NB4 (cell line): Measurements from ENCODE around the gene HELZ.
A peak's percentile ranks its signal among the peaks of the same experiment; 100 is the strongest.

Experiments used
- DNase-seq: peaks from one replicate; pipeline ENCODE4 v3.0.0; 2010; ENCODE audit warnings: low read depth
- H3K4me3 ChIP-seq: one replicate; pipeline ENCODE4 v1.5.1; 2011; ENCODE audit warnings: mild to moderate bottlenecking, low read depth, low read length, moderate library complexity
- MYC ChIP-seq: IDR thresholded peaks from 2 replicates; pipeline ENCODE4 v1.6.1; 2011; ENCODE audit warnings: low read depth, low read length
- POLR2A ChIP-seq: IDR thresholded peaks from 2 replicates; pipeline ENCODE4 v1.6.1; 2011; ENCODE audit warnings: mild to moderate bottlenecking; ENCODE audit not compliant: insufficient read length; ENCODE audit errors: extremely low read depth
- TF ChIP-seq, protein P1 (sequence below): IDR thresholded peaks from 2 replicates; pipeline ENCODE4 v1.6.1; 2011; ENCODE audit warnings: low read depth, low read length
- TF ChIP-seq, protein P2 (sequence below): IDR thresholded peaks from one replicate; pipeline ENCODE4 v1.5.1; 2012; ENCODE audit warnings: low read depth, low read length

The HELZ gene

DNA sequence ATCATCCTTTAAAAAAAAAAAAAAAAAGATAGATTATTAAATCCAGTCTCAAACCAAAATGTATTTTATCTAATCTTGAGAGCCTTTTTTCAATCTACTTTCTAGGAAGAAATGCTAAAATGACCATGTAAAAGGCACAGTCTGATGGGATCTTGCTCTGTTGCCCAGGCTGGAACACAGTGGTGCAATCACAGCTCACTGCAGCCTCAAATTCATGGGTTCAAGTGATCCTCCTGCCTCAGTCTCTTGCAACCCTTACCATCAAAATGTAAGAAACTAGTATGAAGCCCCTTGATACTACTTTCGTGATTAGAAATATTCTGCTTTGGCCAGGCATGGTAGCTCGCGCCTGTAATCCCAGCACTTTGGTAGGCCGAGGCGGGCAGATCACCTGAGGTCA lies 70.8 kb downstream of the HELZ start:
- H3K4me3 ChIP-seq, result no peak overlapping the region
- TF ChIP-seq, protein P1, sequence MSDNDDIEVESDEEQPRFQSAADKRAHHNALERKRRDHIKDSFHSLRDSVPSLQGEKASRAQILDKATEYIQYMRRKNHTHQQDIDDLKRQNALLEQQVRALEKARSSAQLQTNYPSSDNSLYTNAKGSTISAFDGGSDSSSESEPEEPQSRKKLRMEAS, result no peak
- TF ChIP-seq, protein P2, sequence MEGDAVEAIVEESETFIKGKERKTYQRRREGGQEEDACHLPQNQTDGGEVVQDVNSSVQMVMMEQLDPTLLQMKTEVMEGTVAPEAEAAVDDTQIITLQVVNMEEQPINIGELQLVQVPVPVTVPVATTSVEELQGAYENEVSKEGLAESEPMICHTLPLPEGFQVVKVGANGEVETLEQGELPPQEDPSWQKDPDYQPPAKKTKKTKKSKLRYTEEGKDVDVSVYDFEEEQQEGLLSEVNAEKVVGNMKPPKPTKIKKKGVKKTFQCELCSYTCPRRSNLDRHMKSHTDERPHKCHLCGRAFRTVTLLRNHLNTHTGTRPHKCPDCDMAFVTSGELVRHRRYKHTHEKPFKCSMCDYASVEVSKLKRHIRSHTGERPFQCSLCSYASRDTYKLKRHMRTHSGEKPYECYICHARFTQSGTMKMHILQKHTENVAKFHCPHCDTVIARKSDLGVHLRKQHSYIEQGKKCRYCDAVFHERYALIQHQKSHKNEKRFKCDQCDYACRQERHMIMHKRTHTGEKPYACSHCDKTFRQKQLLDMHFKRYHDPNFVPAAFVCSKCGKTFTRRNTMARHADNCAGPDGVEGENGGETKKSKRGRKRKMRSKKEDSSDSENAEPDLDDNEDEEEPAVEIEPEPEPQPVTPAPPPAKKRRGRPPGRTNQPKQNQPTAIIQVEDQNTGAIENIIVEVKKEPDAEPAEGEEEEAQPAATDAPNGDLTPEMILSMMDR, result no peak
- TF ChIP-seq MYC, result no peak
- no peak for TF ChIP-seq POLR2A
- DNase-seq, result no peak

DNA sequence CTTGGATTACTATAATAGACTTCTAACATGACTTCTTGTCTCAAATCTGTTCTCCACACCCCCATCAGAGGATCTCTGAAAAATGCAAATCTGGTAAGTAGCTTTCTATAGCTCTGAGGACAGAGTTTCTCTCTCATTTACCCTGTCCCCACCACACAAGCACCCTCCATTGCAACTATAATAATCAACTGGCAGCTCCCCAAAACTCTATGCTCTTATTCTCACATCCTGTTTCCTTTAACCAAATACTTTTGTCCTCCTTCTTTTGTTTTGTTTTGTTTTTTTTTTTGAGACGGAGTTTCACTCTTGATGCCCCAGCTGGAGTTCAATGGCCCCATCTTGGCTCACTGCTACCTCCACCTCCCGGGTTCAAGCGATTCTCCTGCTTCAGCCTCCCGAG lies 73.4 kb downstream of the HELZ start:
- no peak for DNase-seq
- TF ChIP-seq MYC (no peak), POLR2A (no peak)
- TF ChIP-seq, protein P1, result no peak
- TF ChIP-seq, protein P2, result no peak
- no peak overlapping the region for H3K4me3 ChIP-seq

DNA sequence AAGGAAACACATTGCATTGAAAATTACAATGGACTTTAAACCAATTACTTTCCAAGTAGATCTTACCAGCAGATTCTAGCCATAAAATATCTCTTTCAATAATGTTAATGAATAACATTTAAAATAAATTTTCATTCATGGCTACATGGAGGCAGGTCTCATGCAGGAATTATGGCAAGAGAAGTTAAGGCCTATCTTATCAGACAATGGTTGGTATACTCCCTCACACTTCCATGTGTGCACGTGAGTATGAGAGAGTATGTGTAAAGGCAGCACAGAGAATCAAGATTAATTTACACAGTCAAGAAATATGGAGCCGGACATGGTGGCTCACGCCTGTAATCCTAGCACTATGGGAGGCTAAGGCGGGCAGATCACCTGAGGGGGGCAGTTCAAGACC lies 76.5 kb downstream of the HELZ start:
- DNase-seq, result no peak
- TF ChIP-seq MYC, result no peak
- TF ChIP-seq, protein P1, result no peak
- no peak for TF ChIP-seq POLR2A
- TF ChIP-seq, protein P2, result no peak
- H3K4me3 ChIP-seq, result no peak overlapping the region

DNA sequence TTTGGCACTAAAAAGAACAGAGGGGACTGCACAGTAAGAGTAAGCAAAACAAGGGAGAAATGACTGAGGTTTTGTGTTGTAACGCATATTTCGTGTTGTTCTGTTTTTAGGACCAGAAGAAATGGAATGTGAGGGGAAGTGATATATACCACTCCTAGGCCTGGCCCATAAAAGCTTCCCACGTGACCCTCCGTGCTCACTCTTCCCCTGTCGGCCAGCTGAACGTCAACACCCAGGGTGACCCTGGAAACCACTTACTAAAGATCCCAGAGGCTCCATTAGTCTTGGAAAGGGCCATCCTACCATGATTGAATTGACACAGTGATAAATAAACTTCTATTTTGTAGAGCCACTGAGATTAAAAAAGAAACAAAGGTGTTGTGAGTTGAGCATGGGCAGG lies 79.8 kb downstream of the HELZ start:
- DNase-seq, result peak; percentile 16
- no peak overlapping the region for H3K4me3 ChIP-seq
- TF ChIP-seq MYC, result no peak
- TF ChIP-seq POLR2A, result no peak
- TF ChIP-seq, protein P2, result no peak
- TF ChIP-seq, protein P1, result 0 out of 2 replicates have a peak, but pooled peaks have one; percentile 10

DNA sequence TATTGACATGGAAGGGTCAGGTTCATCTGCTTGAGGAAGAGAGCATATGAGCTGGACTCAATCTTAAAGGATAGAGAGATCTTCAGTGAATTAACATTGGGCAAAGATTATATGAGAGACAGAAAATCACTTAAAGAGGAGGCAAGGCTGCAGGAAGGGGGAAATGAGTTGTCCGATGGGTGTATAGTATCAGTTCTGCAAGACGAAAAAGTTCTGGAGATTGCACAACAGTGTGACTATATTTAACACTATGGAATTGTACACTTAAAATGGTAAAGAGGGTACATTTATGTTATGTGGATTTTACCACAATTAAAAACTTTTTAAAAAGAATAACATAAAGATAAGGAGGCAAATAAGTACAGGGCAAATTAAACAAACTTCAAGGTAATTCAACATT lies 80.7 kb downstream of the HELZ start:
- peak; percentile 42 for DNase-seq
- TF ChIP-seq MYC (no peak), POLR2A (no peak)
- TF ChIP-seq, protein P2, result no peak
- TF ChIP-seq, protein P1, result no peak
- H3K4me3 ChIP-seq, result no peak overlapping the region
